K562 (cell line): ENCODE measurements around the gene GJD2. TPM values are rescaled to one million over a fixed set of nuclear protein-coding genes. Genes with fewer than 3 reads are reported as not detected.

Source experiments
- ATAC-seq: fragments of 200-7000 bp; cut with Tn5 transposase; 3 replicates; pipeline ENCODE4 v1.9.1; 2020; ENCODE audit warnings: moderate library complexity
- BruUV-seq: library from RNA; stranded (reverse); fragments of 400-500 nt; replicated peaks from 2 replicates; lab custom pipeline; 2021; lab: Mats Ljungman, UMichigan
- CTCF ChIA-PET: fragments of 300-600 bp; formaldehyde crosslinking; extraction: SDS; loops from one replicate; lab custom pipeline; 2021; ENCODE audit warnings: low intra/inter-chr PET ratio; lab: Yijun Ruan, JAX
- POLR2A ChIA-PET: fragments of 300-600, 350-650 bp; sonication (Branson Sonifier 250); formaldehyde crosslinking; extraction: SDS; loops from one replicate; lab custom pipeline; 2021; ENCODE audit warnings: antibody characterized with exemption, inconsistent platforms; lab: Yijun Ruan, JAX
- DNase-seq, 4 experiments: peaks; one replicate each; pipeline versions ENCODE4 v3.0.0 to v3.0.0-alpha.2; 2011 to 2018; ENCODE audit warnings: low spot score in 3 of 4, mixed read lengths in 3 of 4; ENCODE audit errors: extremely low read depth in 1 of 4
- FAIRE-seq: peaks from 2 replicates; lab custom pipeline; 2011; peaks lifted over from hg19 to GRCh38; lab: Jason Lieb, UNC
- H2AFZ ChIP-seq: 2 replicates; pipeline ENCODE4 v1.6.0; 2011; ENCODE audit warnings: low read depth, low read length, control low read depth, inconsistent platforms
- H3K27ac ChIP-seq: fragments of 200-600 bp; 3 replicates; pipeline ENCODE4 v1.8.0; 2011; ENCODE audit warnings: low read depth, mild to moderate bottlenecking, control low read depth, inconsistent platforms, low read length, moderate library complexity, mixed read lengths; ENCODE audit errors: extremely low read depth
- H3K27me3 ChIP-seq, 2 experiments: fragments of 300-600 bp in 1 of 2; 2 replicates in 1 of 2; 3 replicates in 1 of 2; pipeline versions ENCODE4 v1.6.0 to v1.8.0; 2011; ENCODE audit warnings: inconsistent platforms in 2 of 2, low read length in 2 of 2, mild to moderate bottlenecking in 1 of 2, mixed read lengths in 1 of 2, moderate library complexity in 1 of 2; ENCODE audit not compliant: control insufficient read depth in 2 of 2, insufficient read depth in 2 of 2
- H3K36me3 ChIP-seq: fragments of 300-600 bp; 3 replicates; pipeline ENCODE4 v1.8.0; 2011; ENCODE audit warnings: mild to moderate bottlenecking, low read length, inconsistent platforms; ENCODE audit not compliant: control insufficient read depth, insufficient read depth
- H3K4me1 ChIP-seq, 2 experiments: fragments of 200-600 bp in 1 of 2; replicated peaks in 1 of 2; 2 replicates in 1 of 2; 3 replicates in 1 of 2; pipeline versions ENCODE4 v1.5.1 to v1.8.0; 2011; ENCODE audit warnings: inconsistent platforms in 2 of 2, low read length in 2 of 2, mild to moderate bottlenecking in 1 of 2, mixed read lengths in 1 of 2, moderate library complexity in 1 of 2; ENCODE audit not compliant: control insufficient read depth in 2 of 2, insufficient read depth in 2 of 2
- H3K4me2 ChIP-seq: 2 replicates; pipeline ENCODE4 v1.6.1; 2011; ENCODE audit warnings: low read length, control low read depth, inconsistent platforms, mixed read lengths; ENCODE audit not compliant: insufficient read depth
- H3K4me3 ChIP-seq: fragments of 200-600 bp; sonication (generic), shearing (Covaris generic); 2 replicates; pipeline ENCODE4 v1.5.1; 2016; ENCODE audit warnings: control low read depth, inconsistent platforms
- H3K79me2 ChIP-seq: fragments of 200-600 bp; 3 replicates; pipeline ENCODE4 v1.8.0; 2011; ENCODE audit warnings: low read length, inconsistent platforms; ENCODE audit not compliant: control insufficient read depth, insufficient read depth
- H3K9ac ChIP-seq, 2 experiments: 2 replicates each; pipeline versions ENCODE4 v1.6.0 to v1.6.1; 2011; ENCODE audit warnings: low read depth in 2 of 2, low read length in 2 of 2, control low read depth in 1 of 2, inconsistent platforms in 1 of 2, mild to moderate bottlenecking in 1 of 2, mixed read lengths in 1 of 2; ENCODE audit not compliant: insufficient read depth in 1 of 2
- H3K9me1 ChIP-seq: one replicate; pipeline ENCODE4 v1.6.0; 2011; ENCODE audit warnings: inconsistent platforms, mild to moderate bottlenecking, low read length, moderate library complexity; ENCODE audit not compliant: control insufficient read depth, insufficient read depth
- H3K9me3 ChIP-seq: replicated peaks from 2 replicates; pipeline ENCODE4 v1.5.1; 2011; ENCODE audit warnings: low read depth, low read length, inconsistent platforms; ENCODE audit not compliant: control insufficient read depth, insufficient read depth
- H4K20me1 ChIP-seq: replicated peaks from 2 replicates; pipeline ENCODE4 v1.6.1; 2011; ENCODE audit warnings: low read length, inconsistent platforms, mixed read lengths; ENCODE audit not compliant: control insufficient read depth, insufficient read depth
- NFIC ChIP-seq: fragments of 450-650 bp; IDR thresholded peaks from 2 replicates; pipeline ENCODE4 v1.6.1; 2017; ENCODE audit warnings: mild to moderate bottlenecking, inconsistent platforms
- SAFB2 ChIP-seq: fragments of 200-400 bp; formaldehyde crosslinking; IDR thresholded peaks from 2 replicates; pipeline ENCODE4 v1.6.1; 2018; ENCODE audit warnings: borderline replicate concordance, low read length, low read depth, moderate library complexity; ENCODE audit not compliant: severe bottlenecking
- THRAP3 ChIP-seq: fragments of 450-650 bp; IDR thresholded peaks from 2 replicates; pipeline ENCODE4 v1.6.1; 2016; ENCODE audit warnings: mild to moderate bottlenecking, inconsistent platforms, borderline replicate concordance
- WGBS: fragments of 100-300 bp; shearing (Covaris generic); methylation state at CpG from one replicate; pipeline ENCODE4 v1.1.6; 2016; ENCODE audit warnings: low coverage, mixed read lengths; ENCODE audit not compliant: insufficient coverage; ENCODE audit errors: missing lambda C conversion rate; 5-methylcytosine and 5-hydroxymethylcytosine counted together
- in situ Hi-C: fragments of 300-500 bp; cut with MboI; formaldehyde crosslinking; loops from 4 replicates; pipeline ENCODE4 v1.15.0; 2018; ENCODE audit warnings: inconsistent platforms, mixed read lengths
- intact Hi-C: fragments of 100-400 bp; cut with micrococcal nuclease; formaldehyde crosslinking; loops from 2 replicates; pipeline ENCODE4 v1.14.2; 2022
- polyA plus RNA-seq, 8 experiments: library from polyadenylated mRNA; depleted of rRNA in 4 of 8; stranded (reverse) in 5 of 8; unstranded in 3 of 8; fragments of >200 nt; fragmentation: Nextera tagmentation in 2 of 8; fragmentation: Illumina TruSeq in 1 of 8; extraction: Ambion mirVana in 2 of 8; extraction: Trizol in 1 of 8; gene quantifications; 2 replicates each; pipeline versions ENCODE4 v1.2.1 to v1.2.3, GENCODE V29; 2011 to 2014; ENCODE audit warnings: inconsistent platforms in 1 of 8, missing spikeins in 1 of 8
- total RNA-seq, 7 experiments: library from RNA; depleted of rRNA in 6 of 7; stranded (reverse); fragments of >200 nt in 6 of 7; fragmentation: Illumina TruSeq in 2 of 7; extraction: Trizol in 2 of 7; gene quantifications; 2 replicates each; pipeline versions ENCODE4 v1.2.1 to v1.2.3, GENCODE V29; 2011 to 2021; ENCODE audit warnings: low replicate concordance in 1 of 7

GJD2 gene
- total and polyA plus RNA-seq, 9 of the 15 experiments (the other 6 are each of a cell fraction or from before 2014, with no cell fraction given): not detected

GRCh38 chr15:34802803-34803750 is 48.3 kb upstream of the GJD2 start:
- ChIA-PET POLR2A (interaction anchor here (0.6 kb wide), 1 partner anchor 181 kb away, joined by 3 read pairs; no protein-coding TSS in a partner anchor), CTCF (no interaction called here)
- peak; percentile 93 for TF ChIP-seq NFIC
- no peak for TF ChIP-seq SAFB2
- H3K4me1 ChIP-seq: peaks cover 5 to 11% of the 10 kb centered on the region in 2 experiments; a peak in 4 of 5 replicates
- H3K79me2 ChIP-seq: no peaks in the 10 kb centered on the region
- DNase-seq (peak in 1 of 4 experiments; percentile 37), ATAC-seq (no peak), FAIRE-seq (no peak)
- no TSS peak for BruUV-seq
- 0 out of 2 replicates have a peak, but pooled peaks cover 3% of the 10 kb centered on the region for H3K9me3 ChIP-seq
- H3K9me1 ChIP-seq: no peaks in the 10 kb centered on the region
- H3K36me3 ChIP-seq: no peaks in the 10 kb centered on the region
- peak overlapping the region; percentile 30; the same call in 1 of the 2 replicates for H2AFZ ChIP-seq
- WGBS: 40% methylated on average over 7 of the region's 7 CpGs
- no peaks in the 10 kb centered on the region for H3K27me3 ChIP-seq
- in situ Hi-C loops (no loop called here), intact Hi-C loops (no loop called here)
- H4K20me1 ChIP-seq: no peaks in the 10 kb centered on the region
- no peak overlapping the region for H3K4me3 ChIP-seq
- H3K4me2 ChIP-seq: no peak overlapping the region
- H3K9ac ChIP-seq: no peak overlapping the region
- no peak overlapping the region for H3K27ac ChIP-seq

GRCh38 chr15:34802371-34802770 is 47.6 kb upstream of the GJD2 start:
- ATAC-seq (no peak), FAIRE-seq (no peak), DNase-seq (no peak)
- no peak for TF ChIP-seq THRAP3
- Histone ChIP-seq H3K4me2 (no peak overlapping the region), H3K27me3 (no peaks in the 10 kb centered on the region), H3K9me3 (0 out of 2 replicates have a peak, but pooled peaks cover 3% of the 10 kb centered on the region), H3K4me3 (no peak overlapping the region), H3K9me1 (no peaks in the 10 kb centered on the region), H3K36me3 (no peaks in the 10 kb centered on the region), H3K79me2 (no peaks in the 10 kb centered on the region), H4K20me1 (no peaks in the 10 kb centered on the region), H2AFZ (0 out of 2 replicates have a peak overlapping the region, but pooled peaks have one; percentile 30), H3K9ac (no peak overlapping the region), H3K4me1 (peaks cover 5 to 11% of the 10 kb centered on the region in 2 experiments; a peak in 4 of 5 replicates), H3K27ac (no peak overlapping the region)
- 75% methylated on average over 1 of the region's 1 CpG for WGBS
- ChIA-PET CTCF (no interaction called here), POLR2A (interaction anchor here (1.1 kb wide), 1 partner anchor 14 kb away, joined by 3 read pairs; no protein-coding TSS in a partner anchor)
- BruUV-seq: no TSS peak
- intact Hi-C loops (no loop called here), in situ Hi-C loops (no loop called here)
